HG03196 (cell line): Measurements from ENCODE around the gene CBX8.
"Not testable (repeated sequence)": the region's sequence is repeated elsewhere in the genome, so short reads cannot be mapped to it uniquely, and the experiment has no call there.

Experiments used
- ATAC-seq: cut with Tn5 transposase; IDR thresholded peaks from one replicate; pipeline ENCODE4 v1.9.1; 2021; ENCODE audit not compliant: unreplicated experiment

The CBX8 gene

DNA sequence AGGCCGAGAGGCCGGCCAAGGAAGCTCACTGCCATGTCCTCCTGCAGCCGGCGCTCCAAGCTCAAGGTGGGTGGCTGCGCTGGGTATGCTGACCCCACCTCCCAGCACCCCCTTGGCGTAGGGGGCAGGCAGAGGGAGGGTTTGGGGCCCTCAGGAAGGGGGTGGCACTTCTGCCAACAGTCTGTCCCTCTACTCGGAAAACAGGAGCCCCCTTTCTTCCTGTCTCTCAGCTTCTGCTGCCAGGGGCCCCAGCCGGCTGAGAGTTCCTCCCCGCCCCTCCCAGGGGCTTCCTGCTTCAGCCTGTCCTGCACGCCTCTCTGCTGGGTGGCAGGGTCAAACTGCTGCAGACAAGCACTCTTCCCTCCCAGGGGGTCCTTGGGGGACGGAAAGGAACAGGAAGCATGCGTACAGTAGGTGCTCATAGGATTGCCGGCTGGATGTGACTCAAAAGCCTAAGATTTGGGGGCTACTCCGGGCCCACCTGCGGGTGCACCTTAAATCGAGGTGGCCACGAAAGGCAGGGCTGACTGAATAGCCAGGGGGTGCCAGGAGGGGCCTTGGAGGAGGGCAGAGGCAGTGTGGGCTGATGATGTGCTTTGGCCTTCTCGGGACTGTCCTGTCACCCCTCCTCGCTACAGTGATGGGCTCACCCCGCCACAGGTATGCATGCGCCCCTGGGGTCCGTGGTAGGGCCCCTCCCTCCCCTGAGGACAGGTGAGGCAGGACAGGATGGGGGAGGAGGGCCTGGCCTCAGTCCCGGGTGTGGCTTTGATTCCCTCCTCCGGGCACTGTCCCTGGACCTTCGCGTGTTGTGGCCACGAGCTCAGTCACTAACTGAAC lies 14.9 kb downstream of the CBX8 start:
- ATAC-seq, result no peak

DNA sequence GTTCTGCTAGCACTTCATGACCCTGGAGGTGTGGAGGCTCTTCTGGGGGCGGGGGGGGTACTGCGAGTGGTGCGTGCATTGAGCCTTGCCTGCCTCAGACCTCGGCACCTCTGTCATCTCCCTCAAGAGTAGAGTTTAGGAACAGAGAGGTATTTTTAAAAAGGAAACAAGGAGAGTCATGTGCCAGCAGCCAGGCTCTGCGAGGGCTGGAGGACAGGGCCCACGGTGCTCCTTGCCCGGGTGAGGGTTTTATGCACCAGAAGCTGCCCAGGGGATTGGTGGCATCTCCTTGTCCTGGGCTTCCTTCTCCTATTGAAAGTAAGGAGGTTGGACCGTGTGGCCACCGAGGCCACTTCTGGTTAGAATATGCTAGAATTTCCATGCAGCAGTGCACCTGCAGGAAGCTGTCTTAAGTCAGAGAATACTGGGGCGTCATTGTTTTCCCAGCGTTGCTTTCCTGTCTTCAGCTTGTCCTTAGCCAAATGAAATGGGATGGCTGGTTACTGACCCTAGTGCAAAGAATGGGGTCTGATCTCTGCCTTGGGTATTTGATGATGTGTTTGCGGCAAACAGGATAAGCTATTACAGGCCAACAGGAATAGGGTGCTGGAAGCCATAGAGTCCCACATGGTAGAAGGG lies 15.7 kb downstream of the CBX8 start:
- no peak for ATAC-seq

- no peak for ATAC-seq
Measured at GRCh38 chr17:79779661-79780365, 17.1 kb downstream of the CBX8 start.

GRCh38 chr17:79779084-79779529 lies 17.8 kb downstream of the CBX8 start:
- ATAC-seq, result no peak

DNA sequence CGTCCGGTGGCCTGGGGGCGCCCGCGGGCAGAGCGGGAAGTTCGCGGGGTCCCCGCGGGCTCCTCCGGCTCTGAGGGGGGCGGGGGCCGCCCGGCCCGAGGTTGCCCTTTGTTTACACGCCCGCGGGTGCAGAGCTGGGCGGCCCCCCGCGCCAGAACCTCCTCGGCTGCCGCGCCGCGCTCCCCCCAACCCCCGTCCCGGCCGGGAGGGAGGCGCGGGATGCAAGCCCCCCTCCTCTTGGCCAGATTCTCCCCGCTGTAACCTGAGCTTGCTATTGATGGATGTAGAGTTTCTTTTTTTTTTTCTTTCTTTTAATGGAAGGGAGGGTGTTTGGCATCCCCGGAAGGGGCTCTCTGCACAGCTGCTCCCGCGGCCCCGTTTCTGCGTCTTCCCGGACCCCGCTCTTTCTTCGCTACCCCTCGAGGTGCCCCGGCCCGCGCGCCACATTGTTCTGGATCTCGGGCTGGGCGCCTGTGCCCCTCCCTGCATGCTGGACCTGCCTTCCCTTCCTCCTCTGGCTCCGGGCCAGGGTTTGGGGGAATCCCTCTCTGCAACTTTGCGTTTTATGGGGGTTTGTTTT lies 18.3 kb downstream of the CBX8 start:
- ATAC-seq, result peak; percentile 5

- peak; percentile 63 for ATAC-seq
Measured at GRCh38 chr17:79777894-79778503, 18.9 kb downstream of the CBX8 start, which contains the start of gene CBX2. CBX2 (plus strand) TSS chr17:79778148; CDS start chr17:79778236, 88 bp downstream.

DNA sequence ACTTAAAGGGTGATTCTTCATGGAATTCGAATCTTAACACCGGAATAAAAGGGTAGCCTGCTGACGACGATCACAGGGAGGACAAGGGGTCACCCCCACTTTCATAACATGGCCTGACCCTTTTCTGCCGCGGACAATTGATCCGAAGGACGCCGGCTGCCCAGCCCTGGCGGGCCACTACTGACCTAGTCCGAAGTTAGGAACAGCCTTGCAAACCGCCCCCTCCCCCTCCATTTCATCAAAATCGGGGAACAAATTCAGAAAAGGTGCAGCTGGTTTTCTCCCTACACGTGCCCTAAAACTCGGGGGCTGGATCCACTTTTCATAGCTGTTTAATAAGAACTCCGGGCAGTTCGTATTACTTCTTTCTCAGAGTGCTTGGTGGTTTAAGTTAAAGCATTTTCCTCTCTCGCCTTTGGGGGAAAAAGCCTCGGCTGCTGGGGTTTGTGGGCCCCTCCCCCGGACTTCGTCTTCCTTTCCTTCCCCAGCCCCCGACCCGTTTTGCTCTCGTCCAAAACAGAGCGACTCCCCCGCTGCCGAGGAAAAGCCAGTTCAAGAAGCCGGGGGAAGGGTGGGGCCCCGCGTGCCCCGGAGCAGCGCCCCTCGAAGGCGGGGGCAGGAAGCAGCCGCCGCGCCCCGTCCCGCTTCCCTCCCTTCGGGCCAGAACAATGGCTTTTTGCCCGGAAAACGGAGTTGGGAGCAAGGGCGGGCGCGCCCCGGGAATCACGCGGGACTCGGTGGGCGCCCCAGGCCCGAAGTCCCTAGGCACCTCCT lies 19.6 kb downstream of the CBX8 start:
- ATAC-seq, result peak; percentile 20

GRCh38 chr17:79776376-79777119 lies 20.3 kb downstream of the CBX8 start:
- no peak for ATAC-seq

GRCh38 chr17:79775632-79776031 lies 21.2 kb downstream of the CBX8 start:
- ATAC-seq, result no peak

DNA sequence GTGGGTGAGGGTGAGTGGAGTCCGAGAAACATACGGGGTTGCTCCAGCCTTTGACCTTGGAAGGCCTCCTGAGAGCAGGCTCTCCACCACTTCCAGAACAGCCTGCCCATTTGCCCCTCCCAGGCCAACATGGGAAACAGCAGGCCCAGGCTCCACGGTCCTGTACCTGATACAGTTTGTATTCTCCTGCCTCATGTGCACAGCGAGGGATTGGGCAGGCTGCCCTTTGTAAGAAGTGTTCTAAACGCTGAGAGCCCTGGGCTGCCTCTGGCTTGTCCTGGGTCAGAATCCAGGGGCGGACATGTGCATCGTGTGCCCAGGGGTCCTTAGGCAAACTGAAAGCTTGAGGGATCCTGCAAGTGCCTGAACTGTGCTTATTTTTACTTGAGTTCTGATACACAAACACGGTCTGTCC lies 22.3 kb downstream of the CBX8 start:
- ATAC-seq, result no peak

DNA sequence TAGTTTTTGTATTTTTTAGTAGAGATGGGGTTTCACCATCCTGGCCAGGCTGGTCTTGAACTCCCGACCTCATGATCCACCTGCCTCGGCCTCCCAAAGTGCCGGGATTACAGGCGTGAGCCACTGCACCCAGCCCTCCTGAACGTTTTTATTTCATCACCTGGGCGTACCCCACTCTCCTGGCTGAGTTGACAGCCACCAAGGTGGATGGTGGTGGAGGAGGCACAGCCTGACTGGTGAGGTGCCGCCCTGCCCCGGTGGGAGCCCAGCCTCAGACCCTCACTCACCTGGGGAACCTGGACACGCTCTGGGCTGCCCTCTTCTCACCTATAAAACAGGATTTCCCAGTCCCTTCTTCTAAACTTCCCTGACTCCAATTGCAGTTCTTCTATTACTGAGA lies 24.2 kb downstream of the CBX8 start:
- ATAC-seq, result not testable (repeated sequence)

- no peak for ATAC-seq
Measured at GRCh38 chr17:79771276-79771675, 25.6 kb downstream of the CBX8 start.

DNA sequence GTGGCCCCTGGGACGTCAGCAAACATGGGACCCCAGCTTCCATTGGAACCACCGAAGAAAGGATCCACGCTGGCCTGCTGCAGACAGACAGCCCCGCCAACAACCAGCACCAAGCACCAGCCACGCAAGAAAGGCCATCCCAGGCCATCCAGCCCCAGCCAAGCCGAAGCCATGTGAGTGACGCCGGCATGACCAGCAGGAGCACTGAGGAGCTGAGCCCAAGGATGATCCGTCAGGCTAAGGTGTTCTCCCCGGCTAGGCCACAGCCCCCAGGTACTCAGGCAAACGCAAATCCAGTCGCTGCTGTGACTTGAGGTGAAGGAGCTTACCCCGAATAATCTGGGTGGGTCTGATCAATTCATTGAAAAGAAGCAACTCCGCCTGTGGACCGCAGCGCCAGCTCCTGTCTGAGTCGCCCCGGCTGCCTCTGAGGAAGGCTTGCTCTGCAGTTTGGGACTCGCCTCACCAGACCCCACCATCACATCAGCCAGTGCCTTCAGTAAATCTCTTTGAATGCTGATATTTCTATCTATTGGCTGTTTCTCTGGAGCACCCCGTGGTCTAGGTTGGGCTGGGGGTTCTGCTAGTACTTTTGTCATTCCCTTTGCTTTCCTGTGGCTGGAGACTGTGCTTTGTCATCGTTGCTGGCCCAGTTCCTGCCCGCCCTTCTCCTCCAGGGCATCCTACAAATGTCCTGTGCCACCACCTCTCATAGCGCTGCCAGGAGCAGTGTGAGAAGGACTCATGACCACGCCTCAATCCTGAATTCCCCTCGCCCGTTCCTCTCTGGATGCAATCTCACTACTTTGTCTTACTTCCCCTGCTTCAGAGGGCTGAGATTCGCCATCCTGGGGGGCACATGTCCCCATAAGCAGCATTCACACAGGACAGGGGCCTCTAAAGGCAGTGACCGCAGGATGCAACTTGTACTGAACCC lies 27.0 kb downstream of the CBX8 start:
- ATAC-seq, result no peak

GRCh38 chr17:79765708-79766107 lies 31.2 kb downstream of the CBX8 start:
- ATAC-seq, result no peak

GRCh38 chr17:79761894-79762589 lies 34.8 kb downstream of the CBX8 start:
- ATAC-seq, result no peak

DNA sequence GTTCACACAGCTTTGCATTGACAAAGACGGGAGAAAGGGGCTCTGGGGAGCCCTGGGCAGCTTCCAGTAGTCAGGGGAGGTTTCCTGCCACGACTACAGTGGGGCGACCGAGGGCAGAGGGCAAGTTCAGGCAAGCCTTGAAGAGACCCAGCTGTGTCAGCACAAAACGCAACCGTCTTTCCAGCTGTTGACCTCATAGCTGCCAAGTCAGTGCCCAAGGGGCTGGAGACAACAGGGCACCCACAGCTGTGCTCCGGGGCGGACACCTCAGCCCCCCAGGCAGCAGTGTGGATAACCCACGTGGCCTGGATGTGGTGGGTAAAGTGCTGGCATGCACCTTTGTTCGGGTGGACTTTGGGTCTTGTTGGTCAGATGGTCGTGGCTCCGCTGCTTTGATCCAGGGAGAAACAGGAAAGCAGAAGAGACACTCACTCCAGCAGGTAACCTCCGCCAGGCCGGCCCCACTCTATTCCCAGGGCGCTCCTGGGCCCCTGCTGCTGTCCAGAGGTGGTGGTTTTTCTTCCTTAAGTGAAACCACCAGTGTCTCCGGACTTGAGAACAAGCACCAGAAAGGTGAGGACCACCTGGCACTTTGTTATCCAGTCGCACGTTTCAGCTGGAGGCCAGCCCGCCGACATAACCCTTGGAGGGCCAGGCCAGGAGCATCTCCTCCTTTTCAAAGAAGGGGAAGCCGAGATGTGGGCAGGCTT lies 36.5 kb downstream of the CBX8 start:
- no peak for ATAC-seq

DNA sequence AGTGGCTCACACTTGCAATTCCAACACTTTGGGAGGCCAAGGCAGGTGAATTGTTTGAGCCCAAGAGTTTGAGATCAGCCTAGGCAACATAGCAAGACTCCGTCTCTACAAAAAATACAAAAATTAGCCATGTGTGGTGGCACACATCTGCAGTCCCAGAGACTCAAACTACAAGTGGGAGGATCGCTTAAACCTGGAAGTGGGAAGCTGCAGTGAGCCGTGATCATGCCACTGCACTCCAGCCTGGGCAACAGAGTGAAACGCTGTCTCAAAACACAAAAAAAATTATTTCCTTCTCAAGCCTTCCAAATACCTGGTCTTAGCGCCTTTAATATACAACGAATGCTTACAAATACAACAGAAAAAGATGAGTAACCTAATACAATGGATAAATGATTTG lies 38.6 kb downstream of the CBX8 start:
- ATAC-seq, result no peak
